ENCODE results near the gene SERINC2.
A peak's percentile ranks its signal among the peaks of the same experiment; 100 is the strongest.
"Not testable (repeated sequence)": the region's sequence is repeated elsewhere in the genome, so short reads cannot be mapped to it uniquely, and the experiment has no call there.

Gene SERINC2

GRCh38 chr1:31435471-31436409, 22.7 kb downstream of the SERINC2 start:
- no peak for DNase-seq

- no peak for DNase-seq
Measured at GRCh38 chr1:31436596-31437432, 23.8 kb downstream of the SERINC2 start.

GRCh38 chr1:31437433-31438037, 24.5 kb downstream of the SERINC2 start:
- no peak for DNase-seq

- no peak for DNase-seq
Measured at GRCh38 chr1:31439276-31439675, 26.3 kb downstream of the SERINC2 start.

GRCh38 chr1:31441073-31441472, 28.1 kb downstream of the SERINC2 start:
- no peak for DNase-seq

GRCh38 chr1:31441558-31441957, 28.5 kb downstream of the SERINC2 start:
- DNase-seq = no peak

GRCh38 chr1:31441970-31442647, 29.1 kb downstream of the SERINC2 start:
- no peak for DNase-seq

- no peak for DNase-seq
Measured at GRCh38 chr1:31442648-31442994, 29.6 kb downstream of the SERINC2 start.

GRCh38 chr1:31443673-31444072, 30.7 kb downstream of the SERINC2 start:
- no peak for DNase-seq

- DNase-seq = no peak
Measured at GRCh38 chr1:31444725-31445448, 31.9 kb downstream of the SERINC2 start.

- no peak for DNase-seq
Measured at GRCh38 chr1:31445951-31446350, 32.9 kb downstream of the SERINC2 start.

GRCh38 chr1:31447210-31447609, 34.2 kb downstream of the SERINC2 start:
- DNase-seq = peak; percentile 12

- no peak for DNase-seq
Measured at GRCh38 chr1:31453384-31454079, 40.5 kb downstream of the SERINC2 start.

GRCh38 chr1:31458287-31458896, 45.4 kb downstream of the SERINC2 start:
- no peak for DNase-seq

- no peak for DNase-seq
Measured at GRCh38 chr1:31460027-31460426, 47.0 kb downstream of the SERINC2 start.

- DNase-seq = no peak
Measured at GRCh38 chr1:31467005-31467674, 54.1 kb downstream of the SERINC2 start.

GRCh38 chr1:31470794-31471315, 57.8 kb downstream of the SERINC2 start:
- DNase-seq = no peak

- DNase-seq = not testable (repeated sequence)
Measured at GRCh38 chr1:31471452-31472313, 58.7 kb downstream of the SERINC2 start.

GRCh38 chr1:31472314-31472651, 59.3 kb downstream of the SERINC2 start:
- not testable (repeated sequence) for DNase-seq

Data from NCI-H510A (cell line).